Endothelial cell of umbilical vein (primary cell): ENCODE data around the gene B4GALNT4.

Source experiments
- CTCF ChIP-seq, 2 donors: IDR thresholded peaks; 1 replicate in 1 of 2; 2 replicates in 1 of 2; pipeline ENCODE4 v1.5.1; 2011; ENCODE audit warnings: low read length in 2 of 2, mild to moderate bottlenecking in 2 of 2, moderate library complexity in 2 of 2, control low read depth in 1 of 2, inconsistent platforms in 1 of 2, low read depth in 1 of 2; ENCODE audit not compliant: insufficient read depth in 1 of 2; ENCODE audit errors: extremely low read depth in 1 of 2
- EZH2 ChIP-seq: IDR thresholded peaks from 2 replicates; pipeline ENCODE4 v1.6.1; 2012; ENCODE audit warnings: borderline replicate concordance, low read depth, mild to moderate bottlenecking, moderate library complexity, low read length, inconsistent platforms; ENCODE audit not compliant: severe bottlenecking
- FOS ChIP-seq: IDR thresholded peaks from 2 replicates; pipeline ENCODE4 v1.6.1; 2011; ENCODE audit warnings: mild to moderate bottlenecking, low read length, moderate library complexity, borderline replicate concordance; ENCODE audit not compliant: insufficient read depth
- JUN ChIP-seq: IDR thresholded peaks from 2 replicates; pipeline ENCODE4 v1.6.1; 2011; ENCODE audit warnings: borderline replicate concordance, low read depth; ENCODE audit not compliant: insufficient read length, insufficient read depth
- MYC ChIP-seq: IDR thresholded peaks from one replicate; pipeline ENCODE4 v1.6.1; 2011; ENCODE audit warnings: mild to moderate bottlenecking, low read depth, low read length
- POLR2A ChIP-seq: IDR thresholded peaks from 2 replicates; pipeline ENCODE4 v1.6.1; 2012; ENCODE audit warnings: low read depth, mild to moderate bottlenecking, control low read depth, low read length
- POLR2AphosphoS5 ChIP-seq: IDR thresholded peaks from 2 replicates; pipeline ENCODE4 v1.6.1; 2012; ENCODE audit warnings: low read depth, mild to moderate bottlenecking, control low read depth, low read length, moderate library complexity; ENCODE audit not compliant: insufficient read depth
- TF ChIP-seq, protein P1 (sequence below): IDR thresholded peaks from 2 replicates; pipeline ENCODE4 v1.6.1; 2011; ENCODE audit not compliant: insufficient read depth, insufficient read length

GRCh38 chr11:371716-372590 is 2.7 kb downstream of the B4GALNT4 start:
- TF ChIP-seq POLR2AphosphoS5 (no peak), CTCF (IDR thresholded peaks at IDR 0.05; ENCODE audit: extremely low read depth in 1 of 2, insufficient read depth in 1 of 2, low read depth in 1 of 2, low read length in 2 of 2) (no peak), POLR2A (no peak), EZH2 (no peak), JUN (no peak), FOS (no peak), MYC (no peak)
- TF ChIP-seq, protein P1, sequence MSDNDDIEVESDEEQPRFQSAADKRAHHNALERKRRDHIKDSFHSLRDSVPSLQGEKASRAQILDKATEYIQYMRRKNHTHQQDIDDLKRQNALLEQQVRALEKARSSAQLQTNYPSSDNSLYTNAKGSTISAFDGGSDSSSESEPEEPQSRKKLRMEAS = no peak
